Progenitor cell of endocrine pancreas (in vitro differentiated cells): ENCODE measurements around the gene PIAS2. TPM values are rescaled to one million over a fixed set of nuclear protein-coding genes. Genes with fewer than 3 reads are reported as not detected.

ENCODE experiments used
- DNase-seq: peaks from one replicate; pipeline ENCODE4 v3.0.0; 2021; ENCODE audit warnings: low spot score; ENCODE audit not compliant: unreplicated experiment
- H3K27ac Mint-ChIP-seq: 2 replicates; pipeline ENCODE4 v1.8.0; 2021; ENCODE audit warnings: mild to moderate bottlenecking, moderate library complexity, mixed read lengths
- H3K27me3 Mint-ChIP-seq: 2 replicates; pipeline ENCODE4 v1.8.0; 2021; ENCODE audit warnings: mixed read lengths
- H3K36me3 Mint-ChIP-seq: 2 replicates; pipeline ENCODE4 v1.8.0; 2022; ENCODE audit warnings: mixed read lengths; ENCODE audit not compliant: insufficient read depth
- H3K4me1 Mint-ChIP-seq: 2 replicates; pipeline ENCODE4 v1.8.0; 2021; ENCODE audit warnings: low read depth, mixed read lengths
- H3K4me3 Mint-ChIP-seq: 2 replicates; pipeline ENCODE4 v1.8.0; 2021; ENCODE audit warnings: low read depth, mild to moderate bottlenecking, moderate library complexity, mixed read lengths
- H3K9me3 Mint-ChIP-seq: 2 replicates; pipeline ENCODE4 v1.8.0; 2021; ENCODE audit warnings: low read depth, mixed read lengths
- CTCF ChIP-seq: fragments of 200-600 bp; sonication (generic); IDR thresholded peaks from one replicate; pipeline ENCODE4 v1.5.0; 2021; ENCODE audit warnings: antibody characterized with exemption, mild to moderate bottlenecking; ENCODE audit not compliant: unreplicated experiment
- total RNA-seq: library from RNA; stranded (reverse); gene quantifications from 2 replicates; pipeline ENCODE4 v1.2.1, GENCODE V29; 2021

PIAS2 gene
- total RNA-seq, 1 donor from 2014 or later: 36.3 TPM

GRCh38 chr18:46859855-46860254 lies 57.5 kb downstream of the PIAS2 start:
- Mint-ChIP-seq H3K9me3 (no peaks in the 10 kb centered on the region), H3K4me1 (no peaks in the 10 kb centered on the region), H3K27ac (no peak overlapping the region), H3K27me3 (no peaks in the 10 kb centered on the region), H3K4me3 (no peak overlapping the region), H3K36me3 (peaks cover 3% of the 10 kb centered on the region)
- no peak for TF ChIP-seq CTCF
- no peak for DNase-seq

- peaks cover 3% of the 10 kb centered on the region for H3K36me3 Mint-ChIP-seq
- H3K4me3 Mint-ChIP-seq: no peak overlapping the region
- TF ChIP-seq CTCF: no peak
- no peaks in the 10 kb centered on the region for H3K9me3 Mint-ChIP-seq
- H3K4me1 Mint-ChIP-seq: no peaks in the 10 kb centered on the region
- H3K27me3 Mint-ChIP-seq: no peaks in the 10 kb centered on the region
- no peak overlapping the region for H3K27ac Mint-ChIP-seq
- no peak for DNase-seq
Observed at GRCh38 chr18:46858290-46858689, 59.0 kb downstream of the PIAS2 start.

GRCh38 chr18:46856973-46857372 lies 60.3 kb downstream of the PIAS2 start:
- Mint-ChIP-seq H3K27ac (no peak overlapping the region), H3K4me1 (no peaks in the 10 kb centered on the region), H3K36me3 (peaks cover 10% of the 10 kb centered on the region), H3K27me3 (no peaks in the 10 kb centered on the region), H3K9me3 (no peaks in the 10 kb centered on the region), H3K4me3 (no peak overlapping the region)
- DNase-seq: no peak
- no peak for TF ChIP-seq CTCF

- TF ChIP-seq CTCF: no peak
- Mint-ChIP-seq H3K27me3 (no peaks in the 10 kb centered on the region), H3K9me3 (no peaks in the 10 kb centered on the region), H3K36me3 (peaks cover 8% of the 10 kb centered on the region), H3K4me3 (no peak overlapping the region), H3K4me1 (no peaks in the 10 kb centered on the region), H3K27ac (no peak overlapping the region)
- DNase-seq: no peak
Observed at GRCh38 chr18:46849007-46849406, 68.3 kb downstream of the PIAS2 start.

GRCh38 chr18:46843372-46843771 lies 73.9 kb downstream of the PIAS2 start:
- H3K27ac Mint-ChIP-seq: no peak overlapping the region
- DNase-seq: no peak
- H3K4me3 Mint-ChIP-seq: no peak overlapping the region
- no peaks in the 10 kb centered on the region for H3K4me1 Mint-ChIP-seq
- TF ChIP-seq CTCF: no peak
- H3K9me3 Mint-ChIP-seq: no peaks in the 10 kb centered on the region
- H3K27me3 Mint-ChIP-seq: no peaks in the 10 kb centered on the region
- H3K36me3 Mint-ChIP-seq: peaks cover 8% of the 10 kb centered on the region
